HG03565 (cell line): ENCODE data around the gene MT1M.
"Not testable (repeated sequence)": the region's sequence is repeated elsewhere in the genome, so short reads cannot be mapped to it uniquely, and the experiment has no call there.

Experiments
- ATAC-seq: cut with Tn5 transposase; IDR thresholded peaks from one replicate; pipeline ENCODE4 v1.9.1; 2021; ENCODE audit warnings: mild to moderate bottlenecking, moderate library complexity; ENCODE audit not compliant: unreplicated experiment

MT1M gene

GRCh38 chr16:56608043-56608875, 24.2 kb upstream of the MT1M start, which contains the start of gene MT2A:
Gene MT2A (plus strand): TSS chr16:56608584. CDS start chr16:56608656, 72 bp downstream.
- ATAC-seq: peak; percentile 80

- ATAC-seq: no peak
Observed at GRCh38 chr16:56608876-56609462, 23.5 kb upstream of the MT1M start.

- ATAC-seq: peak; percentile 33
Observed at GRCh38 chr16:56609463-56609921, 23.0 kb upstream of the MT1M start.

GRCh38 chr16:56610017-56610608, 22.3 kb upstream of the MT1M start:
- ATAC-seq: no peak

- no peak for ATAC-seq
Observed at GRCh38 chr16:56610609-56611111, 21.8 kb upstream of the MT1M start.

- no peak for ATAC-seq
Observed at GRCh38 chr16:56611281-56611833, 21.1 kb upstream of the MT1M start.

- no peak for ATAC-seq
Observed at GRCh38 chr16:56613706-56614105, 18.8 kb upstream of the MT1M start.

GRCh38 chr16:56614549-56614991, 17.9 kb upstream of the MT1M start:
- ATAC-seq: no peak

- ATAC-seq: no peak
Observed at GRCh38 chr16:56615353-56615752, 17.1 kb upstream of the MT1M start.

- ATAC-seq: no peak
Observed at GRCh38 chr16:56616608-56617211, 15.7 kb upstream of the MT1M start.

- no peak for ATAC-seq
Observed at GRCh38 chr16:56617212-56618085, 15.0 kb upstream of the MT1M start.

- ATAC-seq: no peak
Observed at GRCh38 chr16:56618138-56618537, 14.3 kb upstream of the MT1M start.

GRCh38 chr16:56620339-56620897, 12.0 kb upstream of the MT1M start:
- ATAC-seq: no peak

- not testable (repeated sequence) for ATAC-seq
Observed at GRCh38 chr16:56621665-56622445, 10.6 kb upstream of the MT1M start.

- not testable (repeated sequence) for ATAC-seq
Observed at GRCh38 chr16:56623184-56623583, 9.3 kb upstream of the MT1M start.

- ATAC-seq: no peak
Observed at GRCh38 chr16:56623637-56624036, 8.8 kb upstream of the MT1M start.

GRCh38 chr16:56625140-56625942, 7.1 kb upstream of the MT1M start, which contains the start of gene MT1E:
Gene MT1E (plus strand): TSS chr16:56625781. CDS start chr16:56625852, 71 bp downstream.
- ATAC-seq: no peak
